ENCODE data around the gene CACNB2.

The CACNB2 gene

DNA sequence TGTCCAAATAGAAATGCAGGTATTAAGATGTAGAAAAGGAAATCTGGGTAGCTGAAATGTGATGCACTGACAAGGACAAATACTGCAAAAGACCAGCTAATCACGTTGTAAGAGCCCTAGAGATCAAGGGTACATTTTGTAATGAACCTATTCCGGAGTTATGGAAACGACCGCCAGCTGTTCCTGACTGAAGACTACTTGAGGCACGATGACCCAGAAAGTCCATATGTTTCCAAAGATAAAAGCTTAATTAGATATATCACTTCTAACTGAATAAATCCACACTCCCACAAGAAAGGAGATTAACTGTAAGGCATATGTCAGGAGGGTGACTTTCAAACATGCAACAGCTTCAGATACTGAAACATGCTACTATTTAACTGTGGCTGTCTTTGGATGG is 257.7 kb downstream of the CACNB2 start:
- Histone ChIP-seq H3K9me3 (ENCODE audit: control insufficient read depth, low read depth, low read length) (no peaks in the 10 kb centered on the region), H3K4me3 (ENCODE audit: low read length) (no peak overlapping the region), H3K9ac (ENCODE audit: low read length) (no peak overlapping the region), H3K4me1 (ENCODE audit: control insufficient read depth, low read depth, low read length) (peaks cover 7% of the 10 kb centered on the region), H3K36me3 (ENCODE audit: control insufficient read depth, low read depth, low read length) (no peaks in the 10 kb centered on the region), H3K27me3 (ENCODE audit: control insufficient read depth, insufficient read depth, low read length) (peaks cover 20% of the 10 kb centered on the region), H3K27ac (ENCODE audit: low read length) (no peak overlapping the region)

DNA sequence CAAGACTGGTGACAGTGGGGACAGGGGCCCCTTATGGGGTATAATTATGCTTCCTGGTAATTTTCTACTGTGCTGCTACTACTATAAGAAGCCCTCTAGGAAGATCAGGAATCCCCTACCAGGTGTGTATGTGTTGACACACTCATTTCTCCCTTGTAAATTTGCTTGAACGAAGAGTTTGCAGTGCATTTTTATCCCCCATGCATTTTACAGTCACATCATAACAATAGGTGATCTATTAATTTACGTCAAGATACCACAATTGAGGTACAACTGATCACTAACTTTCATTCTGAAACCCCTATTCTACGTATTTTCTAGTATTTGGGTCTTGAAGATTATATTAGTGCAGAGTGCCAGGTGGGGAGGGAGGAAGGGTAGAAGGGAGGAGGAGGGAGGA is 258.9 kb downstream of the CACNB2 start:
- H3K27ac ChIP-seq (ENCODE audit: low read length): no peak overlapping the region
- H3K9me3 ChIP-seq (ENCODE audit: control insufficient read depth, low read depth, low read length): no peaks in the 10 kb centered on the region

DNA sequence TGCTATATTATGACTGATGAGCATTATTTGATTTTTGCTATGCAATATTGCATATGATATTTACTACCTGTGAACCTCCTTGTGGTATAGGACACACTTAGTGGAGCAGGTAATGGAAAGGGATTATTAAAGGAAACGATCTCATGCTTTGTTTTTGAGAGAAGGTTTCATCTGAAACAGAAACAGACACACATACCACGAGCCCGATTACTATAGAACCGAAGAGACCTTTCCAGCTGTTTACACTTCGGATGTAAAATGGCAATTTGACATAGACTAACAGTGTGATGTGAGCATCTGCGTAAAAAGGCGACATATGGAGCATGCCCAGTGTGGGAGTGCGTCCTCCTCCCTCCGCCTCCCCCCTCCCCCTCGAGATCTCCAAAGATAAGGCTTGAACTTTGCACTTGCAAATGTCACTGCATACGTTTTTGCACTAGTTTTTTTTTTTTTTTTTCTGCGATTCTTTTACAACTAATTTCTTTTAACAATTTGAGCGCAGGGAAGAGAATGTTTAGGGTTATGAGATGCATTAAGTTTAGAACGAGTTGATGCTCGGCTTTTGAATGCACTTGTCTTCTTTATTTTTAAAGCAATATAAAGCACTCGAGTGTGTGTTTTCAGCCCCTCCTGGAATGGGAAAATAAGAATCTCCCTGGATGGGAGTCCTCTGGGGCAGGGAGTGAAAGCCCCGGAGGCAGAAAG is 260.1 kb downstream of the CACNB2 start:
- Histone ChIP-seq H3K9ac (ENCODE audit: low read length) (peak overlapping the region; percentile 43), H3K9me3 (ENCODE audit: control insufficient read depth, low read depth, low read length) (no peaks in the 10 kb centered on the region), H3K36me3 (ENCODE audit: control insufficient read depth, low read depth, low read length) (no peaks in the 10 kb centered on the region), H3K27me3 (ENCODE audit: control insufficient read depth, insufficient read depth, low read length) (peaks cover 20% of the 10 kb centered on the region), H3K4me3 (ENCODE audit: low read length) (peak overlapping the region; percentile 86), H3K27ac (ENCODE audit: low read length) (no peak overlapping the region), H3K4me1 (ENCODE audit: control insufficient read depth, low read depth, low read length) (peaks cover 7% of the 10 kb centered on the region)

More for the DNA sequence above, 258.9 kb downstream of the CACNB2 start:
- no peak overlapping the region for H3K4me3 ChIP-seq (ENCODE audit: low read length)
- no peak overlapping the region for H3K9ac ChIP-seq (ENCODE audit: low read length)
- H3K27me3 ChIP-seq (ENCODE audit: control insufficient read depth, insufficient read depth, low read length): peaks cover 20% of the 10 kb centered on the region
- H3K36me3 ChIP-seq (ENCODE audit: control insufficient read depth, low read depth, low read length): no peaks in the 10 kb centered on the region
- H3K4me1 ChIP-seq (ENCODE audit: control insufficient read depth, low read depth, low read length): peaks cover 7% of the 10 kb centered on the region

DNA sequence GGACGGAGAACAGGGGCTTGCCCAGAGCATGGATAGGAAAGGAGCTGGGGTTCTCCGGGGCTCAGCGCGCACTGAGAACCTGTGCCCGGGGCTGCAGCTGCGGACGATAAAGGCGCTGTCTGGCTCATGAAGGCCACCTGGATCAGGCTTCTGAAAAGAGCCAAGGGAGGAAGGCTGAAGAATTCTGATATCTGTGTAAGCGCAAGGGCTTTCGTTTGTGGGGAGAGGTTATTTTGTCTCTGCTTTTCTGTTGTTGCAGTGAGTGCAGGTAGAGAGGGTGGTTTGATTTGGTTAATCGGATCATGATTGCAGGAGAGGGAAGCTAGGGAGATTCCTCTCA is 260.7 kb downstream of the CACNB2 start:
- Histone ChIP-seq H3K27ac (ENCODE audit: low read length) (no peak overlapping the region), H3K4me3 (ENCODE audit: low read length) (peak overlapping the region; percentile 86), H3K9ac (ENCODE audit: low read length) (peak overlapping the region; percentile 43), H3K27me3 (ENCODE audit: control insufficient read depth, insufficient read depth, low read length) (peaks cover 20% of the 10 kb centered on the region), H3K36me3 (ENCODE audit: control insufficient read depth, low read depth, low read length) (no peaks in the 10 kb centered on the region), H3K9me3 (ENCODE audit: control insufficient read depth, low read depth, low read length) (no peaks in the 10 kb centered on the region), H3K4me1 (ENCODE audit: control insufficient read depth, low read depth, low read length) (peaks cover 7% of the 10 kb centered on the region)

DNA sequence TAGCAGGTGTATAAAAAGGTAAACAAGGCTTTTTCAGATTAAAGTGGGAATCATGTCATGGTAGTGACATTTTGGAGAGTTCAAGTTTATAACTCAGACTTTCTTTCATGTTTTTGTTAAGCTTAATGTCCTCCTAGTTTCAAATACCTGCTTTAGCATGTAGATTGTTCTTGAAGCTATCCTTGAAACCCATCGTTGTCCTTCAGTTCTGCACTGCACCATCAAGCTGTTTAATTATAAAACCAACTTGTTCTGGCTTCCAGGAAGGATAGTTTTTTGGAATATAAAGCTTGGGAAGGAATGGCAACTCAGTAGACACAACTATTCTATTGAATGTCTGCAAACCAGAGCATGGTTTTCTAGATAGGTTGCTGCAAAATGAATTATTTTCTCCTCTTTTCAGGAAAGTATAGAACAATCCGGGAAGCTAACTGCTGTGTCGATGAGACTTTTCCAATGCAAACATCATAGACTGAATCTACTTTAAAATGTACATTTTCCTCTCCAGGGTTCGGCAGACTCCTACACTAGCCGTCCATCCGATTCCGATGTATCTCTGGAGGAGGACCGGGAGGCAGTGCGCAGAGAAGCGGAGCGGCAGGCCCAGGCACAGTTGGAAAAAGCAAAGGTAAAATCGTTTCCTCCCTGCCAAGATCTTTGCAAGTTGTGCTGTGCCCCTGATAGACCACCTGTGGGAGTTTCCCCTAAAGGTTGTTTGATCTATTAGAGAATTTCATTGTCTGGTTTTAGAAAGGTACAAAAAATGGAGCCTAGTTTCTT is 261.4 kb downstream of the CACNB2 start:
- H3K27ac ChIP-seq (ENCODE audit: low read length): no peak overlapping the region
- H3K27me3 ChIP-seq (ENCODE audit: control insufficient read depth, insufficient read depth, low read length): peaks cover 20% of the 10 kb centered on the region
- no peaks in the 10 kb centered on the region for H3K9me3 ChIP-seq (ENCODE audit: control insufficient read depth, low read depth, low read length)
- peaks cover 7% of the 10 kb centered on the region for H3K4me1 ChIP-seq (ENCODE audit: control insufficient read depth, low read depth, low read length)
- no peak overlapping the region for H3K9ac ChIP-seq (ENCODE audit: low read length)
- no peaks in the 10 kb centered on the region for H3K36me3 ChIP-seq (ENCODE audit: control insufficient read depth, low read depth, low read length)
- H3K4me3 ChIP-seq (ENCODE audit: low read length): peak overlapping the region; percentile 86

DNA sequence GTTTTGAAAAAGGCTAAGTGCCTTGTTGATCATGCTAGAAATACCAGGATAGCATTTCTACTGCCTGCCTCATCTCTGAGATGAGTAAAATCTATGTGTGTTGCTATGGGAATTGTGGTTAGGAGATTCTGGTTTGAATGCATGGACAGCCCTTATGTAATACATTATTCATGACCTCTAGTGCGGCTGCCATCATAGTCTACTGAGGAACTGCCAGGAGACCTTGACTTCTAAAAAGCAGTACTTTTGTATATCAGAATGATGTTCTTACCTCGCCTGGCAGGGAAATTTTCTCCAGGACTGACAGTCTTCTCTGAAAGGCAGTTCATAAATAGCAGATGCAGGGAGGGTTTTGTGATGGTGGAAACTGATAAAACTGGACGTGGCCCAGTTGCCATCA is 262.6 kb downstream of the CACNB2 start:
- peaks cover 7% of the 10 kb centered on the region for H3K4me1 ChIP-seq (ENCODE audit: control insufficient read depth, low read depth, low read length)
- H3K4me3 ChIP-seq (ENCODE audit: low read length): no peak overlapping the region
- H3K27me3 ChIP-seq (ENCODE audit: control insufficient read depth, insufficient read depth, low read length): peaks cover 20% of the 10 kb centered on the region
- H3K36me3 ChIP-seq (ENCODE audit: control insufficient read depth, low read depth, low read length): no peaks in the 10 kb centered on the region
- no peak overlapping the region for H3K27ac ChIP-seq (ENCODE audit: low read length)
- H3K9ac ChIP-seq (ENCODE audit: low read length): no peak overlapping the region
- no peaks in the 10 kb centered on the region for H3K9me3 ChIP-seq (ENCODE audit: control insufficient read depth, low read depth, low read length)

DNA sequence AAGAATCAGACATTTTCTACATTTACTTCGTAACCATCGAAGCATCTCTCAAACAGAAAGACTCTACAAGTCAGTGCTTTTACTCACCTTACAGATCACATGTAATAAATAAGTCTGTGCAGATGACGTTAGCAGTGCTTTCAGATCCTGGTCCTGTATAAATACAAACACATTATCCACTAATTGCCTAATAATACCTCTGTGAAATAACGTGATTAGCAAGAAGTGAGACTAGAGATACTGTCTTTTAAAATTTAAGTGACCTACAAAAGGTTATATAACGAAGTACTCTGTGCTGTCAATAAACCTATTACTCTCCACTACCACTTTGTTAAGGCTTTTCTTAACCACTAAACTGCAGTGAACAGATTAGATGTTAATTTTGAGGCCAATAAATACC is 264.3 kb downstream of the CACNB2 start:
- Histone ChIP-seq H3K27me3 (ENCODE audit: control insufficient read depth, insufficient read depth, low read length) (peaks cover 20% of the 10 kb centered on the region), H3K9me3 (ENCODE audit: control insufficient read depth, low read depth, low read length) (no peaks in the 10 kb centered on the region), H3K27ac (ENCODE audit: low read length) (no peak overlapping the region), H3K9ac (ENCODE audit: low read length) (no peak overlapping the region), H3K4me3 (ENCODE audit: low read length) (no peak overlapping the region), H3K36me3 (ENCODE audit: control insufficient read depth, low read depth, low read length) (no peaks in the 10 kb centered on the region), H3K4me1 (ENCODE audit: control insufficient read depth, low read depth, low read length) (peaks cover 7% of the 10 kb centered on the region)

DNA sequence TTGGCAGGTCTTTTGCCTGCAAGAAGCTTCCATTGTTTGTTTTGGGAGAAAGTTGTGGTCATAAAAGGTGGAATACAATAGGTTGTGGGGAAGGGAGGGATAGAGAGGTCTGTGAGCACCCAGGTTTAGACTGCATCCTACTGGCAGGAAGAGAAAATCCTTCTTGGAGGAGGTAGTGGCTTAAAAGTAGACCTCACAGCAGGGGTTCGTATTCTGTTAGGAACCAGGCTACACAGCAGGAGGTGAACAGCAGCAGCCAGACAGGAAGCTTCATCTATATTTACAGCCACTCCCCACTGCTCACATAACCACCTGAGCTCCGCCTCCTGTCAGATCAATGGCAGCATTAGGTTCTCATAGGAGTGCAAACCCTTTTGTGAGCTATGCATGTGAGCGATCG is 265.9 kb downstream of the CACNB2 start:
- Histone ChIP-seq H3K27me3 (ENCODE audit: control insufficient read depth, insufficient read depth, low read length) (peaks cover 8% of the 10 kb centered on the region), H3K9ac (ENCODE audit: low read length) (no peak overlapping the region), H3K4me3 (ENCODE audit: low read length) (no peak overlapping the region), H3K4me1 (ENCODE audit: control insufficient read depth, low read depth, low read length) (peaks cover 4% of the 10 kb centered on the region), H3K27ac (ENCODE audit: low read length) (no peak overlapping the region), H3K36me3 (ENCODE audit: control insufficient read depth, low read depth, low read length) (no peaks in the 10 kb centered on the region), H3K9me3 (ENCODE audit: control insufficient read depth, low read depth, low read length) (no peaks in the 10 kb centered on the region)

DNA sequence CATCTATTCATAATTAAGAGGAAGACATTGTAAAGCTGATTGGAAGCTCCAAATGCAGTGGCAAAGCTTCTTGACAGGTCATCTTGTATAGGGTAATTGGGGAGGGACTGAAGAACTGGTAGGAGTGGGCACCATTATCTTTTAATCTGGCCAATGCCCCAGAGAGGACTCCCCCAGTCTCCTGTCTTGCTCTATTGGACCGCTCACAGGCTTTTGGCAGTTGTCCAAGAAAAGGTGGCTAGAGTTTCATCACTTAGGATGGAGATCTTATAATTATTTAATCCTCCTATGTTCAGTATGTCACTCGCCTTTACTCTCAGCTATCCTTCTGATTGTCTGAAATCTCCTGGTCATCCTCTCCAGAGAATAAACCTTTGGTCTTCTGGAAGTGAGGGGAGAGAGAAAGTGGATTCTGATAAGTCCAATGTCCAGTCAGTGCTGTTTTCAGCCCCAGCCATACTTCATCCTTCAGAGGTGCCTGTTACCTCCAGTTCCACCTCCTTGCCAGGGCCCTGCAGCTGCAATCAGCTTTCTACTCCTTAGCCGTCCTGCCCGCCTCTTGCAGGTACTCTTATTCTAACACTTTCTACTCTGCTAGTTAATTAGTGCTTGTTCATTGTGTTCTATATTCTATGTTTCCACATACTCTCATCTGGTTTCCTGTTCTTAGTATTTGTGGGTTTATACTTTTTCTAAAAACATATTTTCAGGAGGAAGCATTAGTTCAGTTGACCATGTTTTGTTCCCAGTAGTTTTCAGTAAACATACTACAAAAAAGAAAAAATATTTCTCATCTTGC is 269.6 kb downstream of the CACNB2 start:
- Histone ChIP-seq H3K4me3 (ENCODE audit: low read length) (no peak overlapping the region), H3K9ac (ENCODE audit: low read length) (no peak overlapping the region), H3K36me3 (ENCODE audit: control insufficient read depth, low read depth, low read length) (no peaks in the 10 kb centered on the region), H3K27me3 (ENCODE audit: control insufficient read depth, insufficient read depth, low read length) (no peaks in the 10 kb centered on the region), H3K4me1 (ENCODE audit: control insufficient read depth, low read depth, low read length) (no peaks in the 10 kb centered on the region), H3K27ac (ENCODE audit: low read length) (no peak overlapping the region), H3K9me3 (ENCODE audit: control insufficient read depth, low read depth, low read length) (no peaks in the 10 kb centered on the region)

DNA sequence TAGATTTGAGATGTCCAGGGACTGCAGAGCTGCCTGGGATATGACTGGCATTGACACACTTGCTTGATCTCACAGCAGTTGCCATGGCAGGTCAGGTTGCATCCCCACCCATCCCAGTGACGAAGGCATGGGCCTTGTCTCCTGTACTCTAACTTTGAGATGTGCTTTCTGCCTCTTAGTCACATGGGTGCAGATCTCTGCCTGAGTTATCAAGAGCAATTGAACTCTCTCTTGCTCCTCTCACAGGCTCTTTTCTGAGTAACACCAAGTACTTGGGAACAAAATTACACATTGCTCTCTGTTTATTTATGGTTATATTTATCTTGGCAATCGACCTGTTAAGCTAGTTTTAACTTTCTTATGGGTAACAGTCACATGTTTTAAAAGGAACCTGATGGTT is 273.8 kb downstream of the CACNB2 start:
- no peaks in the 10 kb centered on the region for H3K27me3 ChIP-seq (ENCODE audit: control insufficient read depth, insufficient read depth, low read length)
- no peak overlapping the region for H3K4me3 ChIP-seq (ENCODE audit: low read length)
- H3K9ac ChIP-seq (ENCODE audit: low read length): no peak overlapping the region
- H3K9me3 ChIP-seq (ENCODE audit: control insufficient read depth, low read depth, low read length): no peaks in the 10 kb centered on the region
- H3K27ac ChIP-seq (ENCODE audit: low read length): no peak overlapping the region
- H3K36me3 ChIP-seq (ENCODE audit: control insufficient read depth, low read depth, low read length): no peaks in the 10 kb centered on the region
- no peaks in the 10 kb centered on the region for H3K4me1 ChIP-seq (ENCODE audit: control insufficient read depth, low read depth, low read length)

DNA sequence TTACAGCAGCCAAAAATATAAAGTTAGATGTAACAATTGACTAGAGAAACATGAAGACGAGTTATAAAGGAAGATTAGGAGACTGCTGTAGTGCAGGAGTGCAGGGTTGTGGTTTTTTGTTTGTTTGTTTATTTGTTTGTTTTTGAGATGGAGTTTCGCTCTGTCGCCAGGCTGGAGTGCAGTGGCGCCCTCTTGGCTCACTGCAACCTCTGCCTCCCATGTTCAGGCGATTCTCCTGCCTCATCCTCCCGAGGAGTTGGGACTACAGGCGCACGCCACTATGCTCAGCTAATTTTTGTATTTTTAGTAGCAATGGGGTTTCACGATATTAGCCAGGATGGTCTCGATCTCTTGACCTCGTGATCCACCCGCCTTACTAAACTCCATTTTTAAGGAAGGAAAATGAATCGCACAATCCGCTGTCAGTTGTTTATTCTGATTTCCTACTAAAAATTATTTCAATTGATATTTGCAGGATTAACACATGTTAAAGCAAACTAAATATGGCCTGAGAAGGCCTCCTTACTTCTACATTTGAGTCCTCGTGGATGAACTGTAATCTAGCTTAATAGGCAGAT is 277.8 kb downstream of the CACNB2 start:
- no peak overlapping the region for H3K4me3 ChIP-seq (ENCODE audit: low read length)
- H3K27me3 ChIP-seq (ENCODE audit: control insufficient read depth, insufficient read depth, low read length): no peaks in the 10 kb centered on the region
- no peaks in the 10 kb centered on the region for H3K36me3 ChIP-seq (ENCODE audit: control insufficient read depth, low read depth, low read length)
- no peaks in the 10 kb centered on the region for H3K4me1 ChIP-seq (ENCODE audit: control insufficient read depth, low read depth, low read length)
- no peak overlapping the region for H3K9ac ChIP-seq (ENCODE audit: low read length)
- no peaks in the 10 kb centered on the region for H3K9me3 ChIP-seq (ENCODE audit: control insufficient read depth, low read depth, low read length)
- no peak overlapping the region for H3K27ac ChIP-seq (ENCODE audit: low read length)
